GM12873 (cell line): ENCODE results near the gene MME.

Experiments used
- TF ChIP-seq, protein P1 (sequence below): IDR thresholded peaks from 2 replicates; pipeline ENCODE4 v1.5.1; 2012; ENCODE audit warnings: low read depth, mild to moderate bottlenecking, moderate library complexity, low read length, control low read depth; ENCODE audit not compliant: insufficient read depth; ENCODE audit errors: missing control alignments

The MME gene

DNA sequence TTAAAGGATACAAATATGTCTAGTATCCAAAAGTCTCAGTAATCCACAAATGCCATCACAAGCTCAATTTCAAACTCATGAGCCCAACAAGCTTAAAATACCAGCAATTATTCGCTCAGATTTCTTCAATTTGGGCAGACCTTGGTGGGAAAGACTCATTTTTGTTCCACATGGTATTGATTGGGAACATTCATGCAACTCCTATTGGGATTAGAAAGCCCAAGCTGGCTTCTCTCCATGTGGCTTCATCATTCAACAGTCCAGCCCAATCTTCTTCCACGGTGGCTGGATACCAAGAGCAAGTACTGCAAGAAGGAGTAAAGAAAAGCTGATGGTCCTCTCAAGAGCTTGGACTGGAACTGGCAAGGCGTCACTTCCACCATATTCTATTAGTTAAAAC lies 147.0 kb downstream of the MME start:
- TF ChIP-seq, protein P1, sequence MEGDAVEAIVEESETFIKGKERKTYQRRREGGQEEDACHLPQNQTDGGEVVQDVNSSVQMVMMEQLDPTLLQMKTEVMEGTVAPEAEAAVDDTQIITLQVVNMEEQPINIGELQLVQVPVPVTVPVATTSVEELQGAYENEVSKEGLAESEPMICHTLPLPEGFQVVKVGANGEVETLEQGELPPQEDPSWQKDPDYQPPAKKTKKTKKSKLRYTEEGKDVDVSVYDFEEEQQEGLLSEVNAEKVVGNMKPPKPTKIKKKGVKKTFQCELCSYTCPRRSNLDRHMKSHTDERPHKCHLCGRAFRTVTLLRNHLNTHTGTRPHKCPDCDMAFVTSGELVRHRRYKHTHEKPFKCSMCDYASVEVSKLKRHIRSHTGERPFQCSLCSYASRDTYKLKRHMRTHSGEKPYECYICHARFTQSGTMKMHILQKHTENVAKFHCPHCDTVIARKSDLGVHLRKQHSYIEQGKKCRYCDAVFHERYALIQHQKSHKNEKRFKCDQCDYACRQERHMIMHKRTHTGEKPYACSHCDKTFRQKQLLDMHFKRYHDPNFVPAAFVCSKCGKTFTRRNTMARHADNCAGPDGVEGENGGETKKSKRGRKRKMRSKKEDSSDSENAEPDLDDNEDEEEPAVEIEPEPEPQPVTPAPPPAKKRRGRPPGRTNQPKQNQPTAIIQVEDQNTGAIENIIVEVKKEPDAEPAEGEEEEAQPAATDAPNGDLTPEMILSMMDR, result no peak

DNA sequence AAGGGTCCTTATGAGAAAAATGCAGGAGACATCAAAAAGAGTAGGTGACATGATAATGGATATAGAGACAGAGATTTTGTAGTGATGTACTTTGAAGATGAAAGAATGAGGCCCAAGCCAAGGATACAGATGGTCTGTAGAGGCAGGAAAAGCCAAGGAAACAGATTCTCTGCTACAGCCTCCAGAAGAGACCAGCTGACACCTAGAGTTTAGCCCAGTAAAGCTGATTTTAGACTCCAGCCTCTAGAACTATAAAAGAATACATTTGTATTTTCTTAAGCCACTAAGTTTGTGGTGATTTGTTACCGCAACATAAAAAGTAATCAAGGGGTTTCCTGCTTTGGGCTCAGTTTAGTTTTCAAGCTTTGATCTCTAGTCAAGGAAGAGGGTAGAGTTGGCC lies 148.6 kb downstream of the MME start:
- TF ChIP-seq, protein P1, result no peak

DNA sequence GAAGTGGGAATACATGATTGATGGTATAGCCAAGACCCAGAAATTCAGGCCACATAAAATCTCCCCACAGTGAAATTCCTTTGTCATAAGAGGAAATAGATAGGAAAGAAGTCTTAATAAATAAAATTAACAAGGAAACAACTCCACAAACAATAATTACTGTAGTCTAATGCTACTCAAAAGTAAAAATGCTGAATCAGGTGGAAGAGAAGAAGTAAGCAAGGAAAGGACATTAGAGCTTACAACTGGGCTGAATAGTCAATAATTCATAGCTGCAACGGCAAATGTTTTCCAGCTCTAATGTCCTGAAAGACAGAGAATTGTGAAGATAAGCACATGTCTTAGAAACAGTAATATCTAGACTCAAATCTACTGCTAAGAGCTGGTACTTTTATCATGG lies 149.0 kb downstream of the MME start:
- TF ChIP-seq, protein P1, result no peak

DNA sequence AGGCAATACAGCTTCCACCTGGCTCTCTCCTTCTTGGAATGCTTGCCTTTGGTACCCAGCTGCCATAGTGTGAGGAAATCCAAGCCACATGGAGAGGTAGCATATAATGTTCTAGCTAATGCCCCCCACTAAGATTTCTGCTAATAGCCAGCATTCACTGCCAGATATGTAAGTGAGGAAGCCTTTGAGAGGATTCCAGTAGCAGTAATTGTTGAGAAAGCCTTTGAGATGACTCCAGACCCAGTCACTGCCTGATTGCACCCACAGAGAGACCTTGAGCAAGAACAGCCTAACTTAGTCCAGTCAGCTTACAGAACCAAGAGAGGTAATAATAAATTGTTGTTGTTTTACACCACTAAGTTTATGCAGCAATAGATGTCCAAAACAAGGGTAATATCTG lies 150.3 kb downstream of the MME start:
- TF ChIP-seq, protein P1, result no peak

DNA sequence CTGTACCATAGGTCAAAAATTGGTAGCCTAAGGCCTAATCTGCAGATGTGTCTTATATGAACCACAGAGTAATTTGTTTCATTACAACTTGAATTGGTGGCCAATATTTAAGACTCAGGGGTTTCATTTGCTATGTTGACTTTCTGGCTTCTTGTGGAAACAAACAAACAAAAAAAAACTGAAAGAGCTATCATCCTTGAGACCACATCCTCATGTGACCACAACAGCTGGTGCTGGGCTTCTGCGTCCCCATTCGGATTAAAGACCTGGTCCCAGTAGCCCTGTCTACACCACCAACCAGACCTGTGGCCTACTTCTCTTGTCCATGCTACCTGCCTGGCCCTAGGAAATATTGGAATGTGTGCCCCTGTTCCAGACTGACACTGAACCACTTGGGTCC lies 151.7 kb downstream of the MME start:
- TF ChIP-seq, protein P1, result no peak

DNA sequence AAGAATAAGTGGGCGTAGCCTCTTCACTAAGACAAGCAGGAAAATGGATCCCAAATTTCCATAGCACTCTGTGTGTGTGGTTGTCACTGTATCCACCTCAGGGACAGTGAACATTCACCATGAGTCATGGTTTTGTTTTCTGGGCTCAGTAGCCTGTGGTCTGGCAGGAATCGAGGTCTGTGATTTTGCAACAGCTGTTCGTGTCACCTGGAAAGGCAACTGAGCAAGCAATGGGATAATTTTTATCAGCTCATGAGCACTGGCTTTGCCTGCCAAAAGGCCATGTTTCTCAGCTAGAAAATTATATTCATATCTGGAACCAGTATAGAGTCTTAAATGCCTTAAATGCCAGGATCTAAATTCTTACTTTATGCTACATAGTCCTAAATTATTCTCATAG lies 152.5 kb downstream of the MME start:
- TF ChIP-seq, protein P1, result no peak

DNA sequence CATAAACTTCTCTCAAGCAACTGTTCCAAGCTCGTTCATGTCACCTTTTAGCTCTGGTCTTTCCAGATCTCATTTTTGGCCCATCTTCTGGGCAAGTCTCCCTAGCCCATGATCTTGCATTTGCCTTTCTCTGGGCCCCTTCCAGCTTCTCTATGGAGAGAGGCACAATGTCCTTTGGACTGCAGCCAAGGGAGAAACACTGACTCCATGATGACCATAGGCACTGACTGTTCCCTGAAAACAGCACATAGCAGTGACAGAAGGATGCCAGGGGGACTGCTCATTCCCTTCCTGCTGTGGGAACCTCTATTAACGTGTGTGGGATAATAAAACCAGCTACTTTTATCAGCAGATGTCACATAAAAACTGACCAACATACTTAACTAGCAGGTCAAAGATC lies 153.1 kb downstream of the MME start:
- TF ChIP-seq, protein P1, result no peak
